Keratinocyte (primary cell): ENCODE data around the gene RNASE13. TPM values are rescaled to one million over a fixed set of nuclear protein-coding genes. Genes with fewer than 3 reads are reported as not detected.

Experiments
- DNase-seq: peaks from one replicate; pipeline ENCODE4 v3.0.0-alpha.2; 2011; ENCODE audit warnings: low read depth, missing footprints, low spot score
- FAIRE-seq: peaks from 2 replicates; lab custom pipeline; 2011; peaks lifted over from hg19 to GRCh38; lab: Jason Lieb, UNC
- H2AFZ ChIP-seq: 2 replicates; pipeline ENCODE4 v1.6.0; 2012; ENCODE audit warnings: low read length, control low read depth, inconsistent platforms; ENCODE audit not compliant: control insufficient read depth
- H3K27ac ChIP-seq: 2 replicates; pipeline ENCODE4 v1.5.1; 2011; ENCODE audit warnings: low read length; ENCODE audit not compliant: control insufficient read depth, insufficient read depth
- H3K27me3 ChIP-seq: 3 replicates; pipeline ENCODE4 v1.6.0; 2011; ENCODE audit warnings: low read length; ENCODE audit not compliant: control insufficient read depth, insufficient read depth; ENCODE audit errors: extremely low read depth
- H3K36me3 ChIP-seq, 2 experiments: 2 replicates in 1 of 2; 3 replicates in 1 of 2; pipeline ENCODE4 v1.5.1; 2011; ENCODE audit warnings: low read length in 2 of 2, mild to moderate bottlenecking in 1 of 2; ENCODE audit not compliant: control insufficient read depth in 2 of 2, insufficient read depth in 2 of 2; ENCODE audit errors: extremely low read depth in 1 of 2
- H3K4me1 ChIP-seq: 3 replicates; pipeline ENCODE4 v1.5.1; 2011; ENCODE audit warnings: low read length; ENCODE audit not compliant: control insufficient read depth, insufficient read depth; ENCODE audit errors: extremely low read depth
- H3K4me2 ChIP-seq: 3 replicates; pipeline ENCODE4 v1.6.0; 2011; ENCODE audit warnings: low read depth, low read length; ENCODE audit not compliant: control insufficient read depth, insufficient read depth; ENCODE audit errors: extremely low read depth
- H3K4me3 ChIP-seq, 3 experiments: fragments of 200-600 bp in 1 of 3; sonication (generic) in 1 of 3; 2 replicates in 2 of 3; 3 replicates in 1 of 3; pipeline ENCODE4 v1.5.1; 2011 to 2016; ENCODE audit warnings: low read length in 3 of 3, mild to moderate bottlenecking in 3 of 3, control low read depth in 2 of 3, inconsistent platforms in 1 of 3, low read depth in 1 of 3, mixed read lengths in 1 of 3, mixed run types in 1 of 3, moderate library complexity in 1 of 3; ENCODE audit not compliant: control insufficient read depth in 2 of 3, insufficient read depth in 2 of 3; ENCODE audit errors: extremely low read depth in 1 of 3
- H3K79me2 ChIP-seq: 2 replicates; pipeline ENCODE4 v1.6.0; 2012; ENCODE audit warnings: low read length; ENCODE audit not compliant: control insufficient read depth, insufficient read depth
- H3K9ac ChIP-seq: 3 replicates; pipeline ENCODE4 v1.6.0; 2011; ENCODE audit warnings: low read length; ENCODE audit not compliant: control insufficient read depth, insufficient read depth; ENCODE audit errors: extremely low read depth
- H3K9me1 ChIP-seq: 3 replicates; pipeline ENCODE4 v1.6.0; 2011; ENCODE audit warnings: low read length; ENCODE audit not compliant: control insufficient read depth, insufficient read depth; ENCODE audit errors: extremely low read depth
- H3K9me3 ChIP-seq: 2 replicates; pipeline ENCODE4 v1.5.1; 2012; ENCODE audit warnings: low read depth, low read length; ENCODE audit not compliant: control insufficient read depth
- H4K20me1 ChIP-seq: 3 replicates; pipeline ENCODE4 v1.6.0; 2011; ENCODE audit warnings: low read length; ENCODE audit not compliant: control insufficient read depth, insufficient read depth; ENCODE audit errors: extremely low read depth
- EZH2 ChIP-seq: IDR thresholded peaks from one replicate; pipeline ENCODE4 v1.6.1; 2012; ENCODE audit warnings: inconsistent platforms, mild to moderate bottlenecking, low read length, moderate library complexity
- dilution Hi-C: fragments of 300-500 bp; cut with MboI; formaldehyde crosslinking; loops from one replicate; pipeline ENCODE4 v1.7.0; 2020; ENCODE audit warnings: low sequenced_read_pairs; ENCODE audit not compliant: extremely low pct_ligation_motif_present
- polyA plus RNA-seq, 5 experiments: library from polyadenylated mRNA; depleted of rRNA in 3 of 5; stranded (reverse) in 3 of 5; stranded (forward) in 1 of 5; unstranded in 1 of 5; fragments of >200 nt; gene quantifications; 1 replicate in 1 of 5; 2 replicates in 3 of 5; 3 replicates in 1 of 5; pipeline versions ENCODE4 v1.2.1 to v1.2.3, GENCODE V29; 2011 to 2012; ENCODE audit warnings: missing spikeins in 2 of 5, low read depth in 1 of 5, low replicate concordance in 1 of 5
- TF ChIP-seq, protein P1 (sequence below), 3 experiments: IDR thresholded peaks in 1 of 3; conservative IDR thresholded peaks in 1 of 3; optimal IDR thresholded peaks in 1 of 3; 2 replicates in 2 of 3; 3 replicates in 1 of 3; pipeline versions ENCODE3 to v1.5.1; 2011; ENCODE audit warnings: low read length in 3 of 3, mild to moderate bottlenecking in 3 of 3, moderate library complexity in 2 of 3, control low read depth in 1 of 3, inconsistent platforms in 1 of 3; ENCODE audit not compliant: insufficient read depth in 2 of 3; ENCODE audit errors: extremely low read depth in 1 of 3

Gene RNASE13
- polyA plus RNA-seq, 1 donor (not counting 4 experiments of a cell fraction or from before 2014, with no cell fraction given) = not detected

DNA sequence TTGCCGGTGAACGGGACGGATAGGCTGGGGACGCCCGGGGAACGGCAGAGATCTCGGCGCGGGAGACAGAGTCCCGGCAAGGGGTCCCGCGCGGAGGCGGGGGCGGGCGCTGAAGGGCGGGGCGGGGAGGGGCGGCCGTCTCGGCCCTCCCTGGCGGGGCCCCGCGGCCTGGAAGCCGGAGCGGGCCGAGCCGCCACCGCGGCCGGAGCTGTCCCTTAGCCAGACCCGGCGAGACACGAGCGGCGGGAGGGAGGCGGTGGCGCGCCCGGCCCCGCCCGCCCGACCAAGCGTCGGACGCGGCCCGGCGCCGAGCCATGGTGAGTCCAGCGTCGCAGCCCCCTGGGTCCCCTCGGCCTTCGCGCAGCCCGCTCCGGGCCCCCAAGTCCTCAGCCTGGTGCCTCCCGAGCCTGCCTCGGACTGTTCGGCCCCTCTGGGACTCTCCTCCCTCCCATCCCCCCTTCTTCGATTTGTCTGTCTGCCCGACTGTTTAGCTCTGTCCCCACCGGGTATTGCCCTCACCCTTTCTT, 35.5 kb upstream of the RNASE13 start, which contains the start of gene ARHGEF40:
Gene ARHGEF40, plus strand, starts transcription at position 222 of the 527 bp plus-strand sequence. Its CDS starts 93 bp downstream, at position 315.
- Histone ChIP-seq H4K20me1 (no peaks in the 10 kb centered on the region), H3K9ac (peak within 1 kb of the TSS; percentile 68), H3K27me3 (peaks cover 17% of the 10 kb centered on the region), H3K4me3 (peak within 1 kb of the TSS; percentile 47 to 85 (median 80)), H3K9me3 (no peaks in the 10 kb centered on the region), H3K4me1 (peaks cover 18% of the 10 kb centered on the region), H3K36me3 (no peaks in the 10 kb centered on the region), H3K4me2 (peak within 1 kb of the TSS; percentile 92), H3K9me1 (no peaks in the 10 kb centered on the region), H2AFZ (peak within 1 kb of the TSS; percentile 77), H3K79me2 (no peaks in the 10 kb centered on the region), H3K27ac (peak within 1 kb of the TSS; percentile 20)
- FAIRE-seq (no peak), DNase-seq (no peak)
- dilution Hi-C loops = no loop called here
- TF ChIP-seq EZH2 = no peak
- TF ChIP-seq, protein P1, sequence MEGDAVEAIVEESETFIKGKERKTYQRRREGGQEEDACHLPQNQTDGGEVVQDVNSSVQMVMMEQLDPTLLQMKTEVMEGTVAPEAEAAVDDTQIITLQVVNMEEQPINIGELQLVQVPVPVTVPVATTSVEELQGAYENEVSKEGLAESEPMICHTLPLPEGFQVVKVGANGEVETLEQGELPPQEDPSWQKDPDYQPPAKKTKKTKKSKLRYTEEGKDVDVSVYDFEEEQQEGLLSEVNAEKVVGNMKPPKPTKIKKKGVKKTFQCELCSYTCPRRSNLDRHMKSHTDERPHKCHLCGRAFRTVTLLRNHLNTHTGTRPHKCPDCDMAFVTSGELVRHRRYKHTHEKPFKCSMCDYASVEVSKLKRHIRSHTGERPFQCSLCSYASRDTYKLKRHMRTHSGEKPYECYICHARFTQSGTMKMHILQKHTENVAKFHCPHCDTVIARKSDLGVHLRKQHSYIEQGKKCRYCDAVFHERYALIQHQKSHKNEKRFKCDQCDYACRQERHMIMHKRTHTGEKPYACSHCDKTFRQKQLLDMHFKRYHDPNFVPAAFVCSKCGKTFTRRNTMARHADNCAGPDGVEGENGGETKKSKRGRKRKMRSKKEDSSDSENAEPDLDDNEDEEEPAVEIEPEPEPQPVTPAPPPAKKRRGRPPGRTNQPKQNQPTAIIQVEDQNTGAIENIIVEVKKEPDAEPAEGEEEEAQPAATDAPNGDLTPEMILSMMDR (optimal IDR thresholded peaks at IDR 0.05 in 1 of 3, IDR thresholded peaks at IDR 0.05 in 1 of 3, conservative IDR thresholded peaks at IDR 0.05 in 1 of 3; ENCODE audit: extremely low read depth in 1 of 3, insufficient read depth in 2 of 3, low read length in 3 of 3) = no peak

DNA sequence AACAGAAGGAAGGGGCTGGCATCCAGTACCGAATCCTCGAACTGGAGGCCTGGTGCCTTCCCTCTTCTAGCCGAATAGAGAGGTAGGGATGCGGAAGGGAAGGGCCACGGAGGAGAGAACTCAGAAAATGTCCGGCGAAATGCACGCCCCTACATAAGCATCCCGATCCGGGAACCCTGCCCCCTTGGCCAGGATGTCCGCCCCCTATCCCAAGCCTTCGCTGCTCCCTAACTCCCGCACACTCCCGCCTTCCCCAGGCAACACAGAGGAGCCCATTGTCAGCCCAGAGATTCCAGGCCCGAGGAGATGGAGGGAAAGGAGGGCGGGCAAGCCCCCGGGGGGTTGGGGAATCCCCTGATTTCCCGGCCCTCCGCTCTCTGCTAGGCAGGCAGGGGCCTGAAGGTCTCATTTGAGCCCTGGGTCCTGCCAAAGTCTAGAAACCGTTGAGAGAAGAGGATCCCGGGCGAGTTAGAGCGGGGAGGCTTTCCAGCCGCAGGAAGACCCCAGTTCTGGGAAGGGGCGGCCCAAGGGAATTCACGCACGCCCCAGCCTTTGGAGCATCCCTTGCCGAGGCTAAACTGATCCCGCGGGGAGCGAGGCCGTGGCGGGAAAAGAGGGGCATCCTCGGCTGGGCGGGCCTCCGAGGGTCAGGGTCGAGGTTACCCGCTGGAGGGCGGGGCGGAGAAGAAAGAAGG, 34.9 kb upstream of the RNASE13 start:
- H3K9ac ChIP-seq = peak overlapping the region; percentile 22
- no peak for FAIRE-seq

More for the DNA sequence above, 34.9 kb upstream of the RNASE13 start:
- peaks cover 17% of the 10 kb centered on the region for H3K27me3 ChIP-seq
- peak overlapping the region; percentile 23 to 85 (median 47) for H3K4me3 ChIP-seq
- H3K79me2 ChIP-seq = no peaks in the 10 kb centered on the region
- no peaks in the 10 kb centered on the region for H3K9me1 ChIP-seq
- no peaks in the 10 kb centered on the region for H4K20me1 ChIP-seq
- H3K9me3 ChIP-seq = no peaks in the 10 kb centered on the region
- peak overlapping the region; percentile 37 for H2AFZ ChIP-seq
- DNase-seq = no peak
- dilution Hi-C loops = no loop called here
- H3K4me1 ChIP-seq = peaks cover 18% of the 10 kb centered on the region
- H3K27ac ChIP-seq = no peak overlapping the region
- no peaks in the 10 kb centered on the region for H3K36me3 ChIP-seq
- peak overlapping the region; percentile 92 for H3K4me2 ChIP-seq
- TF ChIP-seq, protein P1 (optimal IDR thresholded peaks at IDR 0.05 in 1 of 3, IDR thresholded peaks at IDR 0.05 in 1 of 3, conservative IDR thresholded peaks at IDR 0.05 in 1 of 3; ENCODE audit: extremely low read depth in 1 of 3, insufficient read depth in 2 of 3, low read length in 3 of 3) = no peak
- TF ChIP-seq EZH2 = peak; percentile 58
